Parathyroid adenoma (tissue), 2 donors: ENCODE measurements around the gene PRELID1.

Source experiments
- H2AFZ ChIP-seq: fragments of 300-600 bp; sonication (generic); one replicate; pipeline ENCODE4 v1.7.0; 2017; ENCODE audit warnings: antibody characterized with exemption, mild to moderate bottlenecking
- H3K27ac ChIP-seq: fragments of 300-600 bp; sonication (generic); one replicate; pipeline ENCODE4 v1.7.0; 2017
- H3K27me3 ChIP-seq: fragments of 300-600 bp; sonication (generic); one replicate; pipeline ENCODE4 v1.7.0; 2017; ENCODE audit warnings: low read length; ENCODE audit not compliant: control insufficient read depth, insufficient read depth
- H3K36me3 ChIP-seq: fragments of 300-600 bp; sonication (generic); one replicate; pipeline ENCODE4 v1.7.0; 2017; ENCODE audit warnings: low read length; ENCODE audit not compliant: control insufficient read depth, insufficient read depth
- H3K4me1 ChIP-seq: fragments of 300-600 bp; sonication (generic); one replicate; pipeline ENCODE4 v1.7.0; 2017; ENCODE audit warnings: control low read depth
- H3K4me2 ChIP-seq: fragments of 300-600 bp; sonication (generic); one replicate; pipeline ENCODE4 v1.7.0; 2017; ENCODE audit warnings: low read length
- H3K4me3 ChIP-seq: fragments of 300-600 bp; sonication (generic); one replicate; pipeline ENCODE4 v1.7.0; 2017; ENCODE audit warnings: low read depth, low read length
- H3K79me2 ChIP-seq: fragments of 300-600 bp; sonication (generic); one replicate; pipeline ENCODE4 v1.7.0; 2017; ENCODE audit warnings: control low read depth
- H3K9ac ChIP-seq: fragments of 300-600 bp; sonication (generic); one replicate; pipeline ENCODE4 v1.7.0; 2017; ENCODE audit warnings: mild to moderate bottlenecking
- H3K9me3 ChIP-seq: fragments of 300-600 bp; sonication (generic); one replicate; pipeline ENCODE4 v1.7.0; 2017; ENCODE audit warnings: low read length; ENCODE audit not compliant: control insufficient read depth
- TF ChIP-seq, protein P1 (sequence below): fragments of 300-600 bp; sonication (generic); IDR thresholded peaks from one replicate; pipeline ENCODE4 v1.7.0; 2017; ENCODE audit warnings: antibody characterized with exemption, mild to moderate bottlenecking
- donor health status: primary hyperparathyroidism.

PRELID1 gene

GRCh38 chr5:177264178-177264577 is 39.4 kb upstream of the PRELID1 start:
- H3K79me2 ChIP-seq, result no peaks in the 10 kb centered on the region
- no peak overlapping the region for H3K4me3 ChIP-seq
- H3K9ac ChIP-seq, result no peak overlapping the region
- H3K9me3 ChIP-seq, result no peaks in the 10 kb centered on the region
- H3K27ac ChIP-seq, result no peak overlapping the region
- H3K4me1 ChIP-seq, result peaks cover 8% of the 10 kb centered on the region
- no peak overlapping the region for H3K4me2 ChIP-seq
- no peaks in the 10 kb centered on the region for H3K36me3 ChIP-seq
- TF ChIP-seq, protein P1, sequence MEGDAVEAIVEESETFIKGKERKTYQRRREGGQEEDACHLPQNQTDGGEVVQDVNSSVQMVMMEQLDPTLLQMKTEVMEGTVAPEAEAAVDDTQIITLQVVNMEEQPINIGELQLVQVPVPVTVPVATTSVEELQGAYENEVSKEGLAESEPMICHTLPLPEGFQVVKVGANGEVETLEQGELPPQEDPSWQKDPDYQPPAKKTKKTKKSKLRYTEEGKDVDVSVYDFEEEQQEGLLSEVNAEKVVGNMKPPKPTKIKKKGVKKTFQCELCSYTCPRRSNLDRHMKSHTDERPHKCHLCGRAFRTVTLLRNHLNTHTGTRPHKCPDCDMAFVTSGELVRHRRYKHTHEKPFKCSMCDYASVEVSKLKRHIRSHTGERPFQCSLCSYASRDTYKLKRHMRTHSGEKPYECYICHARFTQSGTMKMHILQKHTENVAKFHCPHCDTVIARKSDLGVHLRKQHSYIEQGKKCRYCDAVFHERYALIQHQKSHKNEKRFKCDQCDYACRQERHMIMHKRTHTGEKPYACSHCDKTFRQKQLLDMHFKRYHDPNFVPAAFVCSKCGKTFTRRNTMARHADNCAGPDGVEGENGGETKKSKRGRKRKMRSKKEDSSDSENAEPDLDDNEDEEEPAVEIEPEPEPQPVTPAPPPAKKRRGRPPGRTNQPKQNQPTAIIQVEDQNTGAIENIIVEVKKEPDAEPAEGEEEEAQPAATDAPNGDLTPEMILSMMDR, result no peak
- no peak overlapping the region for H2AFZ ChIP-seq
- H3K27me3 ChIP-seq, result no peaks in the 10 kb centered on the region

- peaks cover 2% of the 10 kb centered on the region for H3K79me2 ChIP-seq
- H3K4me3 ChIP-seq, result no peak overlapping the region
- H3K27me3 ChIP-seq, result no peaks in the 10 kb centered on the region
- no peak overlapping the region for H3K4me2 ChIP-seq
- no peak overlapping the region for H2AFZ ChIP-seq
- TF ChIP-seq, protein P1, result no peak
- no peak overlapping the region for H3K27ac ChIP-seq
- H3K9me3 ChIP-seq, result no peaks in the 10 kb centered on the region
- H3K36me3 ChIP-seq, result no peaks in the 10 kb centered on the region
- no peak overlapping the region for H3K9ac ChIP-seq
- peaks cover 7% of the 10 kb centered on the region for H3K4me1 ChIP-seq
These were observed 38.2 kb upstream of the PRELID1 start for GRCh38 chr5:177265395-177265794.

DNA sequence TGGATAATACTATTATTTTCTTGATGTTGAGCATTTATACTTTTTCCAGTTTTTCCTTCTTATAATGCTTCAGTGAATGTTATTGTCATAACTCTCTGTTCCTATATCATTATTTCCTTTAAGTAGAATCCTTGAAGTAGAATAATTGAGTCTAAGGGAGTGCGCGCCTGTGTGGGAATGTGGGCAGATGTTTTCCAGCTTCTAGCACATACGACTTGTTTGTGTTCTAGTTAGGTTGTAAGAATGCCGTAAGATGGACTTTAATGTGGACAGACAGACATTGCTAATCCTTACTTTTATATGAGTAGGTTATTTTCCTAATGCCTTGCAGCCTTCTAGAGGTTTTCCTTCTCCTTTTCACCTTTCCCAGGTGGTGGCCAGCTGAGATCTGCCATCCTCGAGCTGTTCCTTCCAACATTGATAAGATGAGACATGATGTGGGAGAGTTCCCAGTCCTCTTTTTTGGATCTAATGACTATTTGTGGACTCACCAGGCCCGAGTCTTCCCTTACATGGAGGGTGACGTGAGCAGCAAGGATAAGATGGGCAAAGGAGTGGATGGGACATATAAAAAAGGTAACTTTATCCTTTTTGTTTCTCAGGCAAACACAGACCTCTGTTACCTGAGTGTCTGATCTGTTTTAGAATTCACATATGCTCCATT is 34.2 kb upstream of the PRELID1 start:
- TF ChIP-seq, protein P1, result no peak
- Histone ChIP-seq H3K4me3 (no peak overlapping the region), H3K27me3 (no peaks in the 10 kb centered on the region), H3K4me2 (no peak overlapping the region), H3K9me3 (no peaks in the 10 kb centered on the region), H2AFZ (no peak overlapping the region), H3K79me2 (peaks cover 6% of the 10 kb centered on the region), H3K27ac (no peak overlapping the region), H3K4me1 (no peaks in the 10 kb centered on the region), H3K36me3 (no peaks in the 10 kb centered on the region), H3K9ac (no peak overlapping the region)

GRCh38 chr5:177269976-177270375 is 33.6 kb upstream of the PRELID1 start:
- TF ChIP-seq, protein P1, result no peak
- no peaks in the 10 kb centered on the region for H3K9me3 ChIP-seq
- H3K4me2 ChIP-seq, result no peak overlapping the region
- no peak overlapping the region for H2AFZ ChIP-seq
- no peak overlapping the region for H3K9ac ChIP-seq
- no peaks in the 10 kb centered on the region for H3K27me3 ChIP-seq
- no peak overlapping the region for H3K4me3 ChIP-seq
- no peaks in the 10 kb centered on the region for H3K4me1 ChIP-seq
- H3K79me2 ChIP-seq, result peaks cover 6% of the 10 kb centered on the region
- no peaks in the 10 kb centered on the region for H3K36me3 ChIP-seq
- no peak overlapping the region for H3K27ac ChIP-seq

- Histone ChIP-seq H3K27me3 (no peaks in the 10 kb centered on the region), H2AFZ (no peak overlapping the region), H3K4me1 (no peaks in the 10 kb centered on the region), H3K36me3 (no peaks in the 10 kb centered on the region), H3K27ac (no peak overlapping the region), H3K9ac (no peak overlapping the region), H3K9me3 (no peaks in the 10 kb centered on the region), H3K4me3 (no peak overlapping the region), H3K4me2 (no peak overlapping the region), H3K79me2 (peaks cover 6% of the 10 kb centered on the region)
- TF ChIP-seq, protein P1, result no peak
These were observed 32.9 kb upstream of the PRELID1 start for GRCh38 chr5:177270653-177271052.
